ENCODE measurements around the gene CASQ2.

- TF ChIP-seq CTCF (IDR thresholded peaks at IDR 0.05) (no peak), POLR2A (IDR thresholded peaks at IDR 0.05) (no peak), POLR2AphosphoS5 (IDR thresholded peaks at IDR 0.05) (no peak)
These were observed 1.1 kb downstream of the CASQ2 start for GRCh38 chr1:115767403-115767802.
